ENCODE measurements around the gene SLC35E2B.
"Not testable (repeated sequence)": the region's sequence is repeated elsewhere in the genome, so short reads cannot be mapped to it uniquely, and the experiment has no call there.

The SLC35E2B gene

GRCh38 chr1:1692714-1693647 is at the start of gene SLC35E2B:
Gene SLC35E2B (minus strand): TSS chr1:1692795. CDS start chr1:1676699, 16,096 bp downstream.
- peak; percentile 91 for DNase-seq

- DNase-seq, result not testable (repeated sequence)
Measured at GRCh38 chr1:1741013-1741412, 48.4 kb upstream of the SLC35E2B start.

GRCh38 chr1:1738799-1739337 is 46.3 kb upstream of the SLC35E2B start:
- not testable (repeated sequence) for DNase-seq

GRCh38 chr1:1737675-1738590 is 45.3 kb upstream of the SLC35E2B start:
- not testable (repeated sequence) for DNase-seq

GRCh38 chr1:1732381-1732780 is 39.8 kb upstream of the SLC35E2B start:
- DNase-seq, result no peak

- no peak for DNase-seq
Measured at GRCh38 chr1:1730870-1731269, 38.3 kb upstream of the SLC35E2B start.

GRCh38 chr1:1730230-1730629 is 37.6 kb upstream of the SLC35E2B start:
- not testable (repeated sequence) for DNase-seq

- not testable (repeated sequence) for DNase-seq
Measured at GRCh38 chr1:1729116-1729816, 36.7 kb upstream of the SLC35E2B start.

- not testable (repeated sequence) for DNase-seq
Measured at GRCh38 chr1:1728308-1729005, 35.9 kb upstream of the SLC35E2B start.

GRCh38 chr1:1727131-1727651 is 34.6 kb upstream of the SLC35E2B start:
- DNase-seq, result not testable (repeated sequence)

GRCh38 chr1:1726088-1726487 is 33.5 kb upstream of the SLC35E2B start:
- not testable (repeated sequence) for DNase-seq

- DNase-seq, result peak; percentile 98
Measured at GRCh38 chr1:1724035-1724864, 31.7 kb upstream of the SLC35E2B start, which contains the start of gene CDK11A. Gene CDK11A (minus strand): TSS chr1:1724357. CDS start chr1:1722818, 1,539 bp downstream.

GRCh38 chr1:1721201-1721600 is 28.6 kb upstream of the SLC35E2B start:
- DNase-seq, result no peak

- DNase-seq, result not testable (repeated sequence)
Measured at GRCh38 chr1:1715109-1715883, 22.7 kb upstream of the SLC35E2B start.

GRCh38 chr1:1707897-1708296 is 15.3 kb upstream of the SLC35E2B start:
- DNase-seq, result not testable (repeated sequence)

- DNase-seq, result not testable (repeated sequence)
Measured at GRCh38 chr1:1707241-1707640, 14.6 kb upstream of the SLC35E2B start.

GRCh38 chr1:1705623-1706022 is 13.0 kb upstream of the SLC35E2B start:
- not testable (repeated sequence) for DNase-seq

GRCh38 chr1:1704284-1704957 is 11.8 kb upstream of the SLC35E2B start:
- DNase-seq, result not testable (repeated sequence)

GRCh38 chr1:1703796-1704195 is 11.2 kb upstream of the SLC35E2B start:
- no peak for DNase-seq
